ENCODE results near the gene TLE2. TPM values are rescaled to one million over a fixed set of nuclear protein-coding genes. Genes with fewer than 3 reads are reported as not detected.
A peak's percentile ranks its signal among the peaks of the same experiment; 100 is the strongest.

TLE2 gene
- polyA plus RNA-seq, 3 donors: not detected

DNA sequence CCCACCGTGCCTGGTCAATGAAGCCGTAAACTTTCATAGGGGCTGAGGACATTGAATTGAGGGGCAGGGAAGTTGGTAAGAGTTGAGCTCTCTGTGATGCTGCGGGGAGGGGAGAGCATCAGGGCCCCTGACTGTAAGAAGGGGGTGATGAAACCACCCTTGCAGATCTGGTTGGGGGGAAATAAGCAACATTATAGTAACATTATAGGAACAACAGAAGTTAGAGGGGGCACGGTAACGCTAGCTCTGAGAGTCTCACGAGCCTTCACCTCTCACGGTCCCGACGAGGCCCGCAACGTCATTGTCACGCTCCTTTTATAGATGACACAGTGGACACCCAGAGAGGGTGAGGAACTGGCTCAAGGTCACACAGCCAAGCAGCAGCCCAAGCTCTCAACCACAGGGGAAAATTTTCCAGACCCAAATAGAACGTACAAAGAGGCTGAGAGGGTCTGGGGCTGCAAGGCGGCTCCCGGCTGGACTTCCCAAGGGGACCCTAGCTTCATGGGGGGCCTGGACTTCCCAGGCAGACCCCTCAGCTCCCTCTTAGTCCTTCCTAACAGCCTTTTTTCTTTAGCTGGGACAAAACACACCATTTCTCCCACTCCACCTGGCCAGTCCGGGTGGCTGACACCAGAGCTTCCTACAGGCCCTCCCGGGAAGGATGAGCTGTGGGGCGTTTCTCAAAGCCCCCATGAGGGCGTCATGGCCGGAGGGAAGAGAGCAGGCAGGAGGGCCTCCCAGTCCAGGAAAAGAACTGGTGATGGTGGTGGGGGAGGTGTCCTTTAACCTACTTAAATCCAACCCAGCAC lies 29.1 kb upstream of the TLE2 start:
- no peak overlapping the region for H3K27ac ChIP-seq (ENCODE audit: low read depth in 1 of 2, low read length in 2 of 2)
- no peak overlapping the region for H3K4me2 ChIP-seq (replicated peaks; ENCODE audit: extremely low read depth, low read length, poor library complexity, severe bottlenecking)
- peaks cover 23% of the 10 kb centered on the region for H3K4me1 Mint-ChIP-seq
- no peak for DNase-seq
- peaks cover 19 to 28% of the 10 kb centered on the region in 2 donors for H3K4me1 ChIP-seq (ENCODE audit: control insufficient read depth in 1 of 2, insufficient read depth in 2 of 2, low read length in 2 of 2)
- peaks cover 0 to 6% (median 0%) of the 10 kb centered on the region in 3 donors for H3K27me3 Mint-ChIP-seq (ENCODE audit: low read depth in 3 of 3)
- TF ChIP-seq CTCF (IDR thresholded peaks at IDR 0.05): no peak
- no peak overlapping the region for H2AFZ ChIP-seq (ENCODE audit: insufficient read depth, low read depth, low read length, poor library complexity, severe bottlenecking)
- intact Hi-C loops (cut with micrococcal nuclease): no loop called here
- peaks cover 46 to 67% of the 10 kb centered on the region in 2 donors for H3K36me3 Mint-ChIP-seq
- H3K9ac ChIP-seq (ENCODE audit: insufficient read depth, low read length, poor library complexity, severe bottlenecking): no peak overlapping the region
- H3K36me3 ChIP-seq (replicated peaks in 1 of 2; ENCODE audit: control insufficient read depth in 1 of 2, insufficient read depth in 2 of 2, low read length in 2 of 2): peaks cover 54 to 61% of the 10 kb centered on the region in 2 donors
- no peaks in the 10 kb centered on the region for H3K9me3 ChIP-seq (replicated peaks in 1 of 2; ENCODE audit: control insufficient read depth in 1 of 2, insufficient read depth in 1 of 2, low read length in 2 of 2)
- H4K20me1 ChIP-seq (ENCODE audit: insufficient read depth, low read length): peaks cover 76% of the 10 kb centered on the region
- H3K4me3 ChIP-seq (replicated peaks in 1 of 3; ENCODE audit: low read depth in 2 of 3, low read length in 3 of 3): no peak overlapping the region
- peaks cover 43% of the 10 kb centered on the region for H3K79me2 ChIP-seq (ENCODE audit: insufficient read depth, low read length)
- peak overlapping the region in 2 of 7 donors; percentile 57 to 59 for H3K27ac Mint-ChIP-seq
- H3K27me3 ChIP-seq (ENCODE audit: control insufficient read depth in 2 of 2, insufficient read depth in 2 of 2, low read length in 2 of 2): no peaks in the 10 kb centered on the region
- WGBS (ENCODE audit: insufficient coverage): 92% methylated on average over 13 of the region's 20 CpGs
- H3K9me3 Mint-ChIP-seq: no peaks in the 10 kb centered on the region
- H3K4me3 Mint-ChIP-seq: no peak overlapping the region

GRCh38 chr19:3057275-3057714 lies 28.2 kb upstream of the TLE2 start:
- Mint-ChIP-seq H3K9me3 (no peaks in the 10 kb centered on the region), H3K27me3 (ENCODE audit: low read depth in 3 of 3) (peaks cover 0 to 4% (median 2%) of the 10 kb centered on the region in 3 donors), H3K4me1 (peaks cover 19% of the 10 kb centered on the region), H3K36me3 (peaks cover 47 to 74% of the 10 kb centered on the region in 2 donors), H3K4me3 (no peak overlapping the region), H3K27ac (no peak overlapping the region)
- peaks cover 56 to 61% of the 10 kb centered on the region in 2 donors for H3K36me3 ChIP-seq (replicated peaks in 1 of 2; ENCODE audit: control insufficient read depth in 1 of 2, insufficient read depth in 2 of 2, low read length in 2 of 2)
- peaks cover 83% of the 10 kb centered on the region for H4K20me1 ChIP-seq (ENCODE audit: insufficient read depth, low read length)
- H3K4me1 ChIP-seq (ENCODE audit: control insufficient read depth in 1 of 2, insufficient read depth in 2 of 2, low read length in 2 of 2): peaks cover 14 to 20% of the 10 kb centered on the region in 2 donors
- H3K4me3 ChIP-seq (replicated peaks in 1 of 3; ENCODE audit: low read depth in 2 of 3, low read length in 3 of 3): no peak overlapping the region
- no peaks in the 10 kb centered on the region for H3K27me3 ChIP-seq (ENCODE audit: control insufficient read depth in 2 of 2, insufficient read depth in 2 of 2, low read length in 2 of 2)
- no peaks in the 10 kb centered on the region for H3K9me3 ChIP-seq (replicated peaks in 1 of 2; ENCODE audit: control insufficient read depth in 1 of 2, insufficient read depth in 1 of 2, low read length in 2 of 2)
- DNase-seq: no peak
- no peak overlapping the region for H3K4me2 ChIP-seq (replicated peaks; ENCODE audit: extremely low read depth, low read length, poor library complexity, severe bottlenecking)
- H2AFZ ChIP-seq (ENCODE audit: insufficient read depth, low read depth, low read length, poor library complexity, severe bottlenecking): no peak overlapping the region
- no peak for TF ChIP-seq CTCF (IDR thresholded peaks at IDR 0.05)
- no peak overlapping the region for H3K9ac ChIP-seq (ENCODE audit: insufficient read depth, low read length, poor library complexity, severe bottlenecking)
- intact Hi-C loops (cut with micrococcal nuclease): no loop called here
- 90% methylated on average over 23 of the region's 26 CpGs for WGBS (ENCODE audit: insufficient coverage)
- no peak overlapping the region for H3K27ac ChIP-seq (ENCODE audit: low read depth in 1 of 2, low read length in 2 of 2)
- H3K79me2 ChIP-seq (ENCODE audit: insufficient read depth, low read length): peaks cover 36% of the 10 kb centered on the region

All from CD14-positive monocyte (primary cell).